OCI-M2 (cell line): ENCODE results near the gene DUSP14.
"Not testable (repeated sequence)": the region's sequence is repeated elsewhere in the genome, so short reads cannot be mapped to it uniquely, and the experiment has no call there.

ENCODE experiments used
- DNase-seq: peaks from one replicate; lab custom pipeline; 2025; ENCODE audit not compliant: unreplicated experiment; lab: John Stamatoyannopoulos, UW

DUSP14 gene

DNA sequence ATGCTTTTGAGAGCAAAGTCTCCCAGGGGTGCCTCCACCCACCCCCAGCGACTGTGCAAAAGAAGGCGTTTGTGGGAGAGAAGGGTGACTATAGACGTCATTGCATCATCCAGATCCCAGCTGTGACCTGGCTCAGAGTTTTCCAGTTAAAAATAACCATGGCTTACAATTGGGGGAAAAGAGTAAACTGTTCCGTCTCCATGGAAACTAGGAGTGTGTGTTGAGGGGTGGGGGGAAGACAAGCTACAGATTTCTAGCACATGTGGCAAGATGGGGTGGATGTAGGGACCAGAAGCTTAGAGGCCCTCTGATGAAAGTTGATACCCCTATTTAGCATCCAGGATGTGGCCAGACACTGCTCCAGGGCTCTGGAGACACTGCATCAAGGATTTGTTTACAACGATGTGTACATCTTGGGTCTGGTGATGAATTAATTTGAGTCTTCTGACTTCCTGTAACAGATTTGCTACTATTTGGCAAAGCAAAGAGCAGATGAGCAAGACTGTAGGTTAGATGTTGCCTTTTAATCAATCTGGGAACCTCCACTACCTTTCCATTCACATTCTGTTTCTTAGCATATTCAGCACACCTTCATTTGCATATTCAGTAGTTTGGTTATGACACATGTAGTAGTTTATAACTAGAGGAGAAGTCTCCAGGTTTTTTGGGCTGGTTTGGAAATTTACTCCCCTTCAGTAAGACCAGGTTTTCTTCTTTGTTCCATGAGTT, 6.2 kb upstream of the DUSP14 start:
- no peak for DNase-seq

DNA sequence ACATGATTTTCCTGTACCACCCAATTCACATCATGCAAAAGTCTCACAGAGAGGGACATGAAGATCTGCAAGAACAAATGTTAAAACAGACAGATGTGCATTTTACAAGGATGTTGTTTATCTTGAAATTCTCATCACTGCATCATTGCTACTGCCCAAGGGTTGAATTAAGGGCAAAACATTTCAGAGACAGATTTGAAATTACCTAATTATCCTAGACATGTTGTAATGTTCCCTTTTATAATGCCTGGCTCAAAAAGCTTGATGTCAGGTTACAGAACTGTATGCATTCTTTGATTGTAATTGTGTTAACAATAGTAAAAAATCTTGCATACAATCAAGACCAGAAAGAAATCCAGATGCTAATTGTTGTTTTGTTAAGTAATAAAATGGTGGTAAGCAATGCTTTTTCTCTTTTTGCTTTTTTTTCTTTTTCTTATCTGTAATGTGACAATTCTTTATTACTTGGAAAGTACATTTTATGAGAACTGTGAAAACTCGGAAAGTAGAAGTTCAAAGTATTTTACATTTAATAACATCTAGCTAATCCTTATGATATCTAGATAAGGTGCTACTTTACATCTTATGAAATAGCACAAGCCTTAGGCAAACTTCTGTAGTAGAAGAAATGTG, 3.6 kb upstream of the DUSP14 start:
- DNase-seq = no peak

DNA sequence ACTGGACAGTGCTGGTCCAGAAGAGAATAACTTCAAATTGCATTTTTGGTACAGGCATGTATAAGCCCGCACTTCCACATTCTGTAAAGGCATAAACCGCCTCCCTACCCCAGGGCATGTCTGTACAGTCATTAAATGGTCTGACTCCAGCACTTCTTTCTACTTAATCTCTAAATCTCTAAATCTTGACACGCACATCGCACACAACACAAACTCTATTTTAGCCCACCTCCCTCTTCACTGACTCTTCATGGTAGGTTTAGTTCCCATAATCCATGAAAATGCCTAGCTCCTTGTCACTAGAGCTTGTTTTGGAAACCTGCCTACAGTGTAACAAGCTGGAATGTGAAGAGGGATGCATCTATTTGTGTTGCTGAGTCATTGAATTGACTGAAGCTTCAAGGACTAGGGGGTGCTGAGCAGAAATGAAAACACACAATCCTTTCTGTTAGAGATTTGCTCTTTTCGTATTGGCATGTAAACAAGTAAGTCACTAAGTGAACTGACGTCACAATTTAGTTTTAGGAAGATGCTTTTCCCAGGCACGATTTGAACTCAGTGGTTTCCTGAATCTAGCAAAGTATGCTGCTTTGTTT, 1.6 kb upstream of the DUSP14 start:
- no peak for DNase-seq

DNA sequence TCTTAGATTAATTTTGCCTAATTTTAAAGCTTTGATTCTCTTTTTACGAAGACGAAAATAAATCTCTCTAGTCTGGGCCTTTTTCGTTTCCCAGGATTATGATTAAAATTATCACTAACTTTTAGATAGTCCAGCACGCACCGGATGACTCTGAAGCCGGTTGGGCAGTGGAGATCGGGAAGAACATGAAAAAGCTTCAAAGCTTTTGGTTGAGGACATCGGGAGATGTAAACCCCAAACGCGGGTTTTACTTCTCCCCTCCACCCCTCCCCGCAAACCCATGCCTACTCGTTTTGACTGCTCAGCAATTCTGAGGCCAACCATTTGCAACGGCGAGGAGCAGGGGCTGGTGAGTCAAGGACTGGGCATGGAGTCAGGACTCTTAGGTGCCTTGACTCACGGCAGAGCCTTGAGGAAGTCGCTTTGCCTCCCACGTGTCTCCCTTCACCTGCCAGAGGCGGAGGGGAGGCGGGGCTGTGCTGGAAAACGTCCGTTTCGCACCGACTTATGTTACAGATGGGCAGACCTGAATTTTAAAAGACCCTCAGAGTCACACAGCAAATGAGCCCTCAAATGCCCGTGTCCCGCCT, 989 bp upstream of the DUSP14 start:
- no peak for DNase-seq

DNA sequence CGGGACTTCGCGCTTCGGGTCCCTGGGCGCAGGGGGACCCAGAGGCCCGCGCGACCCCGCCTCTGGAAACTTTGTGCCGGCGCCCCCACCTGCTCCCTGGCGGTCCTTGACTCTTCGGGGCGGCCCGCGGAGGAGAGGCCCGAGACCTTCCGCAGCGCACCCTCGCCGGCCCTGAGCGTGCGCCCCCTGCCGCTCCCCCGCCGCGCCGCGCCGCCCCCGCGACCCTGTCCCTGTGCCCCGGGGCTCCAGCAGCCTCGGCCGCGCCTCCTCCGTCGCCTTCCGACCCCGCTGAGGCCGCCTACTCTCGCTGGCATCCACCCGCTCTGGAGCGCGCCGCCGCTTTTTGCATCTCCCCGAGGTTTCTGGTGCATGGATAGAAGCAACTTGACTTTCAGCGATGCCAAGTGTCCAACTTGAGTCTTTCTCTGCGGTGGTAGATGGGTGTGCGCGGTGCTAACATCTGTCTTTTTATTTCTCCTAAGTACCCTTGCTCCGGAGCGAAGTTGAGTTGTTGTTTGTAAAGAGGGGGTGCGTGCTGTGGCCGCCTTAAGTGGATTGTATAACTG, 414 bp downstream of the DUSP14 start:
- DNase-seq = no peak

DNA sequence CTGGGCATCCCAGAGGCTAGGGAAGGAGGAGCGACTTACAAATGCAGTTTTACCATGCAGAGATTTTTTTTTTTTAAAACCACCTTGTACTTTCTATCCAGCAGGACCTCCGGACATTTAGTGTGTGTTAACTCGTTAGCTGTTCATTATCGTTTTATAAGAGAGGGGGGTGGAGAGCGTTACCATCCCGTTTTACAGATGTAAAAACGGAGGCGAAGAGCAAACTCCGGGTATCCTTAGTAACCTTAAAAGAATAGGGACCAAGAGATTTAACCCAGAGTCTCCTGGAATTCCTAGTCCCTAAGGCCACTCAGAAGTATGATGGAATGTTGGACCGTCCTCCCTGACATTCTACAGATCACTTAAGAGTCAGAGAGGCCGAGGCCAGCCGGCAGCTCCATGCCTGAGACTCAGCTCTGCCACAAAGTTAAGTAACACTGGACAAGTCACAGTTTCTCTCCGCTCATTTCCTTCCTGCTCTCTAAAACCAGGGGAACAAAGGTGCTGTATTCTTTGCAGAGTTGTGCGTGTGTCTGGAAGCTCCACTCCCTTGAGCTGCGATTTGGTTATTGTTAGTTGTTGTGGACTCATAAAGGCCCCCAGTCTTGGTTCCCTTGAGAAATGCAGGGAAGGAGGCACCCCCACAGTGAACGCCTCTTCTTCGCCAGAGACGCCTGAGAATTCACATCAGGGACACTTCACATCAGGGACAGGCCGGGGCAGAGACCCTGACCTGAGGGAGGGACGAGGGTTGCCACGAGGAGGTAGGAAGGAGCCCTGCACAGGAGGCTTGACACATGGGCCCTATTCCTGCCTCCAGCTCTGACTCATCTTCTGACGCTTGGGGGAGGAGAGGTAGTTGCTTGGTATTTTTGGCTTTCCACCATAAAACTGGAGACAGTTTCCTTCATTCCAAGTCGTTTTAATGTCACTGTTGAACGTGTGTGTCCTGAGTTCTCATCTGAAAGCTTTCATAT, 1.2 kb downstream of the DUSP14 start:
- no peak for DNase-seq

DNA sequence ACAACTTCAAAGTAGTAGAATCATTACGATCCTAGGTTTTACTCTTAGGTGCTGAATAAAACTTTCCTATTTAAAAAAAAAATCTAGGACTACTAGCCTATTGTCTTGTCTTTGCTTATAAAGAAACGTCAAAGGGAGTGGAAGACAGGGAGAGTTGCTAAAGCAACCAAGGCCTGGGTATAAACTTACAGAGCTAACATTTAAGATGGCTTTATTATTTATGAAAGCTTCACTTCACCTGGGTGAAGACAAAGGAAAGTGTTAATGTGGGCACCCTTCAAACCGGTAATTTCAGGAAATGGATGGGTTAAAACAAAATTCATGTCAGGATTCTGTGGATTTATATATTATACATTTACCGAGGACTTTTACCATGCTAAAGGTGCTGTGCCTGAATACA, 2.5 kb downstream of the DUSP14 start:
- DNase-seq = no peak

DNA sequence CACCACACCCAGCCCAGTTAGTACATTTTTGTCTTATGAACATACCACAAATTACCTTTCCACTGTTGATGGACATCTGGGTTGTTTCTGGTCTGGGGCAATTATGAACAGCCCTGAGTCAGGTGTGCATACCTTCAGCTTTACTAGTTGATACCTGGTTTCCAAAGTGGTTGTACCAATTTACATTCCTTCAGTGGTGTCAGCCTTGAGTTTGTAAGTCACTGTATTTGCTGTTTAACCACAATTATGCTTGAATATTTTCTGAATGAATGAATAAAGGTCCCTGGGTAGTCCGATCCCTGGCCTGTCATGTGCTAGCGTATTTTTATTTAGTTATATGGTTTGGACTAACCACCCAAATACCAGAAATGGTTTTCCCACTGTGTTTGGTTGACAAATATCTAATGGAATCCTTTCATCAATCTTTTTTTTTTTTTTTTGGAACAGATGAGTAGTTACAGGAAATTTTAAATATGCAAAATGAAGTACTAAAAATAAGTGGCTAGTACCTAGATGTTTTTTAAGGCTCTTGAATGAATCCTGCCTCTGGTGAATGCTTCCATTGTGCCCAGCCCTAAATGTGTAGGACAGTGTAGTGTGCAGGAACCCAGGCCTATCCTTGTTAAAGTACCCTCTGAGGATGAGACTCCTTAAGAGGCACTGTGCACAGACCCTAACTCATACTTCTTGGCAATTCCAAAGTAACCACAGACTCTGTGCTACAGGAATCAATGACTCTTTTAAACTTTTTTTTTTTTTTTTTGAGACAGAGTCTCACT, 3.7 kb downstream of the DUSP14 start:
- no peak for DNase-seq

DNA sequence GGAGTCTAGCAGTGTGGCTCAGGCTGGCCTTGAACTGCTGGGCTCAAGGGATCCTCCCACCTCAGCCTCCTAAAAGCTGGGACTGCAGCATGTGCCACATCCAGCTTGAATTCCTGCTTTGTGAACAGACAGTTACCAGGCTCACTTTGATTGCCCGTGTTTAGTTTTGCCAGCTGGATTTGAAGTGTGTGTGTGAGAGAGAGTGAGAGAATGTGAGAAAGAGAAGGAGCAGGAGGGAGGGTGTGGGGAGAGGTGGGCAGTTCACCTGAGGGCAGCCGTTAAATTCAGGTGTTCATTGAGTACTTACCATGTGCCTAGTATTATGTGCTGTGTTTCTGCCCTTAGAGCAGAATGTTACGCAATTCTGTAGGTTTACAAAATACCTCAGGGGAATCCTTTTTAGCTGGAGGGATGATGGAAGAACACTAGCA, 4.7 kb downstream of the DUSP14 start:
- no peak for DNase-seq

DNA sequence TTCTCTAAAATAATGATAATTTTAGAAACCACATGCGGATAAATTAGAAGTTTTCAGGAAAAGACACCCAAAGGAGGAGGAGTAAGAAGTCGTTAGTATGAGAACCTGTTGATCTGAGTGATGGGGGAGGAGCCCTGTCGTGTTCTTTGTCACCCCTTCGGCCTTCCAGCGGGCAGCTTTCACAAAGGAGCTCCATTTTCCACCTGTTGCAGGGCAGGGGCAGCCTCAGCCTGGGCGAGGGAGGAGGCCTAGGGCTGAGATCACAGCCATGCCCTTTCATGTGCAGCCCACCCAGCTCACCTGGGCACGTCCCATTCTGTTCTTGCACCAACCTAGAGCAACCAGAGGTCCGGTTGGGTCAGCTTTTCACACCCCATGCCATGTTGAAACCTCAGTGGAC, 5.3 kb downstream of the DUSP14 start:
- no peak for DNase-seq

DNA sequence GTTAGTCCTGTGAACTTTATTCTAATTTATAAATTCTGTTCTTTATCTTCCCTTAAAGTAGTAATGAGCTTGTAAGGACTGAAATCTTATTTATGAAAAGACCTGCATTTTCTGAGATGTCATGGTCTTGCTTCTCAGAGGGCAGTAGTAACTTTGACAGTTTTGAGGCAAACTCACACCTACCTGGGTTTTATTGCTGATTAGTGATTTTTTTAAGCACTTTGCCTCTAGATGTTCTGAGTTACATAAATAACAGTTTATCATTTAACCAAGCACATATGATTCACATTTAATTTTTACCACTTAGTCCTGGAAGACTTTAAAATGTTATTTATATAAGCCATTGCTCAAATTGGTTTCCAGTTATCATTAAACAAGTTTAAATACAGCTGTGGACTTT, 10.7 kb downstream of the DUSP14 start:
- no peak for DNase-seq

DNA sequence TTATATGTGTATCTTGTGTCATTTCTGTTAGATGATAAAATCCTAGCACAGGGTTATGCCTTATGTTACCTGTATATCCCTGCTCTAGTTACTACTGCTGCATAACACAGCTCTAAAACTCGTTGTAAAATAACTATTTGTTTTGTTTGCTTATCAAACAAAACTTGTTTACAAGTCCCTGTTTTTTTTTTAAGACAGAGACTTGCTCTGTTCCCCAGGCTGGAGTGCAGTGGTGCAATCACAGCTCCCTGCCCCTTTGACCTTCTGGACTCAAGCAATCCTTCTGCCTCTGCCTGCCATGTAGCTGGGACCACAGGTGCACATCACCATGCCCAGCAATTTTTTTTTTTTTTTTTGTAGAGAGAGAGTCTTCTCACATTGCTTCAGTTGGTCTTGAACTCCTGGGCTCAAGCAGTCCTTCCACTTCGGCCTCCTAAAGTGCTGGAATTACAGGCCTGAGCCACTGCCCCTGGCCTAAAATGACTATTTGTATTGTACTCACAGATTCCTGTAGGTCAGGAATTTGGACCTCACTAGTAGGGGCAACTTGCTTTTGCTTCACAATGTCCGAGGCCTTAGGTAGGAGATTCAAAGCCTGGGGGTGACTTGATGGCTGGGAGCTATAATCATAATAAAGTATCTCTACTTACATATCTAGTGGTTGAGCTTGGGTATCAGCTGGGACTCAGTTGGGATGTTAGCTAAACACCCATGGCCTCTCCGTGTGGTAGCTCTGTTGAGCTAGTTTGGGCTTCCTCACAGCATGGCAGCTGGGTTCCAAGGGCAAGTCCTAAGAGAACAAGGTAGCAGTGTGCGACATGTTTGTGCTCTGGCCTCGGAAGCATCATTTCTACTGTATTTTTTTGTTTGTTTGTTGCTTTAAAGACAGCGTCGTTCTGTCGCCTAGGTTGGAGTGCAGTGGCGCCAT, 12.6 kb downstream of the DUSP14 start:
- no peak for DNase-seq

DNA sequence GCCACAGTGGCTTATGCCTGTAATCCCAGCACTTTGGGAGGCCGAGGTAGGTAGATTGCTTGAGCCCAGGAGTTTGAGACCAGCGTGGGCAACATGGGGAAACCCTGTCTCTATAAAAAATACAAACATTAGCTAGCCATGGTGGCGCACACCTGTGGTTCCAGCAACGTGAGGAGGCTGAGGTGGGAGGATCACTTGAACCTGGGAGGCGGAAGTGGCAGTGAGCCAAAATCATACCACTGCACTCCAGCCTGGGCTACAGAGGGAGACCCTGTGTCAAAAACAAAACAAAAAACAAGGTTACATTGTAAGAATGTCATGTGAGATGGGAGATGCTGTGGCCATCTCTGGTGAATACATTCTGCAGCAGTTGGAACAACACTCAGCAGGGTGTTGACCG, 13.5 kb downstream of the DUSP14 start:
- no peak for DNase-seq

DNA sequence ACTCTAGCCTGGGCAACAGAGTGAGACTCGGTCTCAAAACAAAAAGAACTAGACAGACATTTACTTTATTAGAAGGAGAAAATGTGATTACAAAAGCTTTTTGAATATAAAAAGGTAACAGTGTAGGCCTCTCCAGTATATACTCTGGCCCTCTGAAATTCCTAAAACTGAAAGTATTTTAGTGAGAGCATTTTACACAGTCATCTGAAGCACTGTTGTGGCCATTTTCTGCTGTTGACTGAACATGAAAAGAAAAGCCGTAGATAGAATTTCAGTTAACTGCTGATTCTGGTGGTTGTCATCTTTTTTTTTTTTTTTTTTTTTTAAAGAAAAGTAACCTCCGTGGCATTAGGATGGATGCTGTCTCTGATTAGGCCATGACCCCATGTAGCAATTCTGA, 15.6 kb downstream of the DUSP14 start:
- DNase-seq = no peak

DNA sequence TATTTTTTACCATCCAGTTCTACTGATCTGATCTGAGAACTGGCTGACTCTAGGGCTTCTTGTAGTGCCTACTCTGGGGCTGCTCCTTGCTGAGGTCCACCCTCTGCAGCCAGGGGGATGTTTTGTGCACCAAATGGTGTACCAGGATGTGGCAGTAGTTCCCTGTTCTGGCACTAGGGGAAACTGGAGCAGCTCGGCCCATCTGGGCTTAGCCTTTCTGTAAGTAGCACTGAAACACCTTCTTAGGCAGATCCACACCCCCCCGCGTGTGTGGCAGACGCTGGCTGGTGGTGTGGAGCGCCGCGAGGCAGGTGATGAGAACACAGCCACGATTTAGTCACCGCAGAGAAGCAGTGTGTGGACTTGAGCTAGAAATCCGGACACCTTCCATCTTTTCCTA, 17.0 kb downstream of the DUSP14 start:
- no peak for DNase-seq

DNA sequence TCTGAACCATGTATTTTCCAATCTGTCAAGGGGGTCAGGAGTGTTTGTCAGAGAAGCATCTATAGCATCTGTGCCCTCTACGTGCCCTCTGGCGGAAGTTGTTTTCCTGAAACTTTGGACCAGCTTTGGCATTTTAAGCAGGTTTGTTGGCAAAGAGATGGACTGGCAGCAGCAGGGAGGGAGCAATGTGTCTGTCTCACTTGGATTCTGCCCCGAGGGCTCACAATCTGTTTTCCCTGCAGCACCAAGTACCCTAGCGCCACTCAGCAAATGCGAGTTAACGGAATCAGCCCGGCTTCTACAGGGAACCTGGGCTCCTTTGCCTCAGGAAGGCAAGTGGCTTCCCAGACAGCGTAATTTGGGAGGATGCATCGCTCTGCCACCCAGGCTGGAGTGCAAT, 17.4 kb downstream of the DUSP14 start:
- no peak for DNase-seq

DNA sequence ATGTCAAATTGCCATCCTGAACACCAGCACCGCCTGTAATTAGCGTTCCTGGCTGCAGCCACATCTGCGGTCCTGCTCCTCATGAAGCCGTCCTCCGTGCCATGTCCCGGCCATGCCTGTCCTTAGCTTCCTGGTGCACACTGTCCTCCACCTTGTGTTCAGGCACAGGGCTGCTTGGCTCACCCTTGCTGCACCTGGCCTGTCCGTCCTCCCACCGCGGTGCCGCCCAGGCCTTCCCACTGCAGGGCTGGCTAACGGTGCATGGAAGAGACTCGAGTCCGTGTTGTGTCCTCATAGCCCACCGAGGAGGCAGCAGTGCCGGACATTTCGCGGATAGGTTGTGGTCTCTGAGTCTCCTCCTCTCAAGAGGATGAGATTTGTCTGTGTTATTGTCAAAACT, 20.4 kb downstream of the DUSP14 start:
- DNase-seq = no peak

DNA sequence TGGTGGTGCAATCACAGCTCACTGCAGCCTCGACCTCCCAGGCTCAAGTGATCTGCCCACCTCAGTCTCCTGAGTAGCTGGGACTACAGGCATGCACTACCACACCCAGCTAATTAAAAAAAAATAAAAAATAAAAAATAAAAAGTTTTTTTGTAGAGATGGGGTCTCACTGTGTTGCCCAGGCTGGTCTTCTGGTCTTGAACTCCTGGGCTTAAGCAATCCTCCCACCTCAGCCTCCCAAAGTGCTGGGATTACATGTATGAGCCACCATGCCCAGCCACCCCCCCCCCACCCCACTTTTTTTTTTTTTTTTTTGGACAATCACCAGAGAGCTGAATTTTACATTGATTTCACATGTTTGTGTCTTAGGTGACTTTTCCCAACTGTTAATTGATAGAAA, 22.0 kb downstream of the DUSP14 start:
- not testable (repeated sequence) for DNase-seq
